IMR-90 (cell line): ENCODE measurements around the gene MXRA8. TPM values are rescaled to one million over a fixed set of nuclear protein-coding genes. Genes with fewer than 3 reads are reported as not detected.

Source experiments
- ATAC-seq: fragments of 200-7000 bp; cut with Tn5 transposase; 2 replicates; pipeline ENCODE4 v1.9.1; 2020; ENCODE audit warnings: low read depth, mild to moderate bottlenecking, moderate library complexity
- BruUV-seq: library from RNA; stranded (reverse); fragments of 400-500 nt; replicated peaks from 2 replicates; lab custom pipeline; 2021; lab: Mats Ljungman, UMichigan
- CTCF ChIA-PET: fragments of 300-600 bp; formaldehyde crosslinking; extraction: SDS; loops from one replicate; lab custom pipeline; 2021; ENCODE audit warnings: antibody characterized with exemption; lab: Yijun Ruan, JAX
- POLR2A ChIA-PET: fragments of 300-600 bp; sonication (Branson Sonifier 250); formaldehyde crosslinking; loops from one replicate; lab custom pipeline; 2022; ENCODE audit warnings: antibody characterized with exemption; ENCODE audit not compliant: unreplicated experiment; lab: Charles Lee
- DNase-seq: peaks from one replicate; pipeline ENCODE4 v3.0.0; 2013
- H2AFZ ChIP-seq: replicated peaks from 2 replicates; pipeline ENCODE3; 2013; ENCODE audit warnings: low read length, mild to moderate bottlenecking; ENCODE audit not compliant: poor library complexity
- H2AK5ac ChIP-seq: 2 replicates; pipeline ENCODE4 v1.6.1; 2013; ENCODE audit warnings: low read depth, low read length, inconsistent platforms
- H2AK9ac ChIP-seq: replicated peaks from 2 replicates; pipeline ENCODE3; 2013; ENCODE audit warnings: mild to moderate bottlenecking, low read depth, low read length, moderate library complexity; ENCODE audit not compliant: poor library complexity
- H2BK120ac ChIP-seq: 2 replicates; pipeline ENCODE4 v1.6.1; 2013; ENCODE audit warnings: low read depth, low read length, inconsistent platforms
- H2BK15ac ChIP-seq: 3 replicates; pipeline ENCODE4 v1.6.1; 2013; ENCODE audit warnings: low read depth, low read length, inconsistent platforms
- H2BK20ac ChIP-seq: 2 replicates; pipeline ENCODE4 v1.6.1; 2013; ENCODE audit warnings: low read depth, mild to moderate bottlenecking, inconsistent platforms, low read length, moderate library complexity
- H2BK5ac ChIP-seq: 2 replicates; pipeline ENCODE4 v1.6.1; 2013; ENCODE audit warnings: mild to moderate bottlenecking, low read depth, low read length, inconsistent platforms; ENCODE audit not compliant: poor library complexity, severe bottlenecking
- H3K14ac ChIP-seq: replicated peaks from 2 replicates; pipeline ENCODE4 v1.6.1; 2013; ENCODE audit warnings: low read depth, low read length, inconsistent platforms
- H3K18ac ChIP-seq: 2 replicates; pipeline ENCODE4 v1.6.1; 2013; ENCODE audit warnings: low read depth, low read length, control low read depth
- H3K23ac ChIP-seq: 2 replicates; pipeline ENCODE4 v1.6.1; 2013; ENCODE audit warnings: low read depth, low read length, inconsistent platforms
- H3K27ac ChIP-seq: 2 replicates; pipeline ENCODE4 v1.5.1; 2013; ENCODE audit warnings: mild to moderate bottlenecking, control low read depth, low read length; ENCODE audit not compliant: insufficient read depth
- H3K27me3 ChIP-seq: 2 replicates; pipeline ENCODE4 v1.6.1; 2013; ENCODE audit warnings: low read length; ENCODE audit not compliant: control insufficient read depth, insufficient read depth
- H3K36me3 ChIP-seq: 2 replicates; pipeline ENCODE4 v1.6.1; 2013; ENCODE audit warnings: low read length, mixed read lengths; ENCODE audit not compliant: control insufficient read depth, insufficient read depth
- H3K4ac ChIP-seq: 2 replicates; pipeline ENCODE4 v1.6.1; 2013; ENCODE audit warnings: low read depth, low read length, inconsistent platforms
- H3K4me1 ChIP-seq: 2 replicates; pipeline ENCODE4 v1.6.1; 2013; ENCODE audit warnings: low read length, mixed read lengths; ENCODE audit not compliant: control insufficient read depth, insufficient read depth
- H3K4me2 ChIP-seq: 2 replicates; pipeline ENCODE4 v1.6.1; 2013; ENCODE audit warnings: low read depth, mild to moderate bottlenecking, control low read depth, low read length, moderate library complexity
- H3K4me3 ChIP-seq: 2 replicates; pipeline ENCODE4 v1.5.1; 2013; ENCODE audit warnings: low read depth, mild to moderate bottlenecking, control low read depth, low read length, moderate library complexity; ENCODE audit not compliant: insufficient read depth
- H3K56ac ChIP-seq: 2 replicates; pipeline ENCODE4 v1.6.1; 2013; ENCODE audit warnings: low read length, inconsistent platforms; ENCODE audit not compliant: insufficient read depth; ENCODE audit errors: extremely low read depth
- H3K79me1 ChIP-seq, 2 experiments: 2 replicates each; pipeline ENCODE4 v1.6.1; 2013; ENCODE audit warnings: low read length in 2 of 2, inconsistent platforms in 1 of 2, low read depth in 1 of 2
- H3K9ac ChIP-seq: 2 replicates; pipeline ENCODE4 v1.6.1; 2013; ENCODE audit warnings: low read depth, low read length, control low read depth
- H3K9me1 ChIP-seq: 2 replicates; pipeline ENCODE4 v1.6.1; 2013; ENCODE audit warnings: low read length, inconsistent platforms; ENCODE audit not compliant: insufficient read depth
- H3K9me3 ChIP-seq: 2 replicates; pipeline ENCODE4 v1.6.1; 2013; ENCODE audit warnings: low read length; ENCODE audit not compliant: control insufficient read depth, insufficient read depth
- H4K20me1 ChIP-seq: 2 replicates; pipeline ENCODE4 v1.6.1; 2013; ENCODE audit warnings: low read length, inconsistent platforms; ENCODE audit not compliant: insufficient read depth
- H4K5ac ChIP-seq: 2 replicates; pipeline ENCODE4 v1.6.1; 2013; ENCODE audit warnings: mild to moderate bottlenecking, low read depth, low read length, control low read depth
- H4K8ac ChIP-seq, 2 experiments: 2 replicates each; pipeline ENCODE4 v1.6.1; 2013; ENCODE audit warnings: low read depth in 2 of 2, low read length in 2 of 2, control low read depth in 1 of 2, inconsistent platforms in 1 of 2
- H4K91ac ChIP-seq: 2 replicates; pipeline ENCODE4 v1.6.1; 2013; ENCODE audit warnings: low read depth, low read length, inconsistent platforms; ENCODE audit not compliant: insufficient read depth
- BHLHE40 ChIP-seq: fragments of 150-350 bp; IDR thresholded peaks from 2 replicates; pipeline ENCODE4 v1.6.1; 2016; ENCODE audit warnings: mild to moderate bottlenecking, low read depth, low read length
- CHD1 ChIP-seq: IDR thresholded peaks from 2 replicates; pipeline ENCODE4 v1.6.1; 2012; ENCODE audit warnings: low read depth, low read length, improper control_type of control experiment
- CTCF ChIP-seq: conservative IDR thresholded peaks from 2 replicates; pipeline ENCODE4 v1.5.1; 2012; ENCODE audit warnings: mild to moderate bottlenecking, low read depth, low read length, improper control_type of control experiment
- FOS ChIP-seq: fragments of 150-350 bp; IDR thresholded peaks from 2 replicates; pipeline ENCODE4 v1.6.1; 2016; ENCODE audit warnings: low read depth, low read length
- MAZ ChIP-seq: IDR thresholded peaks from 2 replicates; pipeline ENCODE4 v1.6.1; 2012; ENCODE audit warnings: low read depth, mild to moderate bottlenecking, low read length, improper control_type of control experiment, moderate library complexity, borderline replicate concordance
- POLR2A ChIP-seq: IDR thresholded peaks from 2 replicates; pipeline ENCODE4 v1.6.1; 2012; ENCODE audit warnings: mild to moderate bottlenecking, low read depth, low read length
- USF2 ChIP-seq: fragments of 150-350 bp; IDR thresholded peaks from 2 replicates; pipeline ENCODE4 v1.6.1; 2017; ENCODE audit warnings: mild to moderate bottlenecking, antibody characterized with exemption, low read length, low read depth
- WGBS, 2 experiments: methylation state at CpG; one replicate each; pipeline versions ENCODE4 v1.1.5 to v1.1.7; 2013; ENCODE audit warnings: missing lambda C conversion rate in 2 of 2; ENCODE audit not compliant: insufficient read length in 1 of 2; ENCODE audit errors: extremely low coverage in 2 of 2; 5-methylcytosine and 5-hydroxymethylcytosine counted together
- dilution Hi-C: fragments of 300-500 bp; cut with HindIII; formaldehyde crosslinking; loops from one replicate; pipeline ENCODE4 v1.14.3; 2018; ENCODE audit warnings: low sequenced_read_pairs; ENCODE audit not compliant: unreplicated experiment
- in situ Hi-C: fragments of 300-500 bp; cut with MboI; formaldehyde crosslinking; loops from 3 replicates; pipeline ENCODE4 v1.14.3; 2019; ENCODE audit warnings: low sequenced_read_pairs, inconsistent platforms, mixed read lengths
- intact Hi-C: fragments of 100-400 bp; cut with micrococcal nuclease; formaldehyde crosslinking; loops from 2 replicates; pipeline ENCODE4 v1.10.0; 2022
- polyA plus RNA-seq, 3 experiments: library from polyadenylated mRNA; depleted of rRNA; stranded (reverse); fragments of >200 nt; gene quantifications; 2 replicates each; pipeline ENCODE4 v1.2.3, GENCODE V29; 2012; ENCODE audit warnings: low replicate concordance in 1 of 3
- total RNA-seq: library from RNA; depleted of rRNA; stranded (reverse); fragments of >200 nt; gene quantifications from 2 replicates; pipeline ENCODE4 v1.2.3, GENCODE V29; 2012
- TF ChIP-seq, protein P1 (sequence below): fragments of 150-350 bp; IDR thresholded peaks from 2 replicates; pipeline ENCODE4 v1.6.1; 2016; ENCODE audit warnings: low read depth, mild to moderate bottlenecking, low read length, moderate library complexity, borderline replicate concordance

Gene MXRA8
- total and polyA plus RNA-seq, 2 of the 4 experiments (the other 2 are of a cell fraction): 92.5 to 469 TPM

GRCh38 chr1:1340791-1341548, 17.4 kb downstream of the MXRA8 start:
- H3K9me3 ChIP-seq: no peaks in the 10 kb centered on the region
- no peak overlapping the region for H2BK5ac ChIP-seq
- peaks cover 13% of the 10 kb centered on the region for H3K9me1 ChIP-seq
- H3K4me1 ChIP-seq: peaks cover 13% of the 10 kb centered on the region
- H4K8ac ChIP-seq: no peak overlapping the region
- DNase-seq (no peak), ATAC-seq (no peak)
- no peak overlapping the region for H3K4me3 ChIP-seq
- no peak overlapping the region for H3K18ac ChIP-seq
- H2AK5ac ChIP-seq: no peak overlapping the region
- peaks cover 12 to 48% of the 10 kb centered on the region in 2 experiments for H3K79me1 ChIP-seq
- no peaks in the 10 kb centered on the region for H3K27me3 ChIP-seq
- H3K27ac ChIP-seq: no peak overlapping the region
- H2BK20ac ChIP-seq: no peak overlapping the region
- H4K5ac ChIP-seq: no peak overlapping the region
- intact Hi-C loops (no loop called here), in situ Hi-C loops (no loop called here), dilution Hi-C loops (no loop called here)
- H3K36me3 ChIP-seq: peaks cover 41% of the 10 kb centered on the region
- no peak overlapping the region for H2BK120ac ChIP-seq
- H2AFZ ChIP-seq: no peak overlapping the region
- no peak overlapping the region for H4K91ac ChIP-seq
- ChIA-PET POLR2A (no interaction called here), CTCF (no interaction called here)
- no peak overlapping the region for H3K4ac ChIP-seq
- no peak overlapping the region for H3K4me2 ChIP-seq
- no peak overlapping the region for H3K9ac ChIP-seq
- 94% methylated on average over 24 of the region's 36 CpGs; no CpG with 5 or more reads in 1 of the 2 experiments for WGBS, 2 experiments
- H3K14ac ChIP-seq: no peak overlapping the region
- H3K23ac ChIP-seq: no peak overlapping the region
- no TSS peak for BruUV-seq
- no peak overlapping the region for H3K56ac ChIP-seq
- no peak overlapping the region for H2BK15ac ChIP-seq
- no peak overlapping the region for H2AK9ac ChIP-seq
- H4K20me1 ChIP-seq: peaks cover 43% of the 10 kb centered on the region
- TF ChIP-seq FOS: no peak
- no peak for TF ChIP-seq MAZ
- no peak for TF ChIP-seq POLR2A
- TF ChIP-seq, protein P1, sequence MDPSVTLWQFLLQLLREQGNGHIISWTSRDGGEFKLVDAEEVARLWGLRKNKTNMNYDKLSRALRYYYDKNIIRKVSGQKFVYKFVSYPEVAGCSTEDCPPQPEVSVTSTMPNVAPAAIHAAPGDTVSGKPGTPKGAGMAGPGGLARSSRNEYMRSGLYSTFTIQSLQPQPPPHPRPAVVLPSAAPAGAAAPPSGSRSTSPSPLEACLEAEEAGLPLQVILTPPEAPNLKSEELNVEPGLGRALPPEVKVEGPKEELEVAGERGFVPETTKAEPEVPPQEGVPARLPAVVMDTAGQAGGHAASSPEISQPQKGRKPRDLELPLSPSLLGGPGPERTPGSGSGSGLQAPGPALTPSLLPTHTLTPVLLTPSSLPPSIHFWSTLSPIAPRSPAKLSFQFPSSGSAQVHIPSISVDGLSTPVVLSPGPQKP: no peak
- TF ChIP-seq USF2: no peak
- TF ChIP-seq CTCF: no peak
- no peak for TF ChIP-seq CHD1
- TF ChIP-seq BHLHE40: no peak
